Stomach smooth muscle (tissue), 2 donors: ENCODE measurements around the gene UBXN11.

ENCODE experiments used
- H3K27ac ChIP-seq: one replicate; pipeline ENCODE4 v1.7.0; 2013; ENCODE audit warnings: mild to moderate bottlenecking, low read length, inconsistent platforms
- H3K27me3 ChIP-seq, 2 donors: one replicate each; pipeline ENCODE4 v1.7.0; 2013; ENCODE audit warnings: low read length in 2 of 2; ENCODE audit not compliant: insufficient read depth in 2 of 2, control insufficient read depth in 1 of 2
- H3K36me3 ChIP-seq, 2 donors: one replicate each; pipeline ENCODE4 v1.7.0; 2013; ENCODE audit warnings: low read length in 2 of 2; ENCODE audit not compliant: control insufficient read depth in 2 of 2, insufficient read depth in 2 of 2
- H3K4me1 ChIP-seq: one replicate; pipeline ENCODE4 v1.7.0; 2013; ENCODE audit warnings: low read length; ENCODE audit not compliant: control insufficient read depth, insufficient read depth
- H3K4me3 ChIP-seq, 2 donors: one replicate each; pipeline ENCODE4 v1.7.0; 2013; ENCODE audit warnings: low read length in 2 of 2
- H3K9ac ChIP-seq, 2 donors: one replicate each; pipeline ENCODE4 v1.7.0; 2013; ENCODE audit warnings: low read length in 2 of 2, mild to moderate bottlenecking in 1 of 2
- H3K9me3 ChIP-seq, 2 donors: one replicate each; pipeline ENCODE4 v1.7.0; 2013; ENCODE audit warnings: low read length in 2 of 2; ENCODE audit not compliant: control insufficient read depth in 2 of 2
- donor health status: healthy.
- donor health status: Pancreatic carcinoma.

The UBXN11 gene

GRCh38 chr1:26306290-26307229 lies at the start of gene UBXN11:
Gene UBXN11 (minus strand): TSS chr1:26306636. CDS start chr1:26302883, 3,753 bp downstream.
- peak within 1 kb of the TSS; percentile 6 for H3K27ac ChIP-seq
- peak within 1 kb of the TSS; percentile 77 to 96 for H3K4me3 ChIP-seq
- no peaks in the 10 kb centered on the region for H3K36me3 ChIP-seq
- H3K9ac ChIP-seq = peak within 1 kb of the TSS; percentile 80 to 83
- no peaks in the 10 kb centered on the region for H3K27me3 ChIP-seq
- no peaks in the 10 kb centered on the region for H3K9me3 ChIP-seq
- H3K4me1 ChIP-seq = peaks cover 11% of the 10 kb centered on the region

- Histone ChIP-seq H3K27ac (no peak overlapping the region), H3K4me1 (peaks cover 10% of the 10 kb centered on the region), H3K27me3 (peaks cover 34 to 42% of the 10 kb centered on the region in 2 donors), H3K9me3 (no peaks in the 10 kb centered on the region), H3K4me3 (no peak overlapping the region), H3K9ac (no peak overlapping the region), H3K36me3 (no peaks in the 10 kb centered on the region)
Observed at GRCh38 chr1:26356106-26356505, 49.7 kb upstream of the UBXN11 start.

- H3K4me3 ChIP-seq = no peak overlapping the region
- peaks cover 22 to 34% of the 10 kb centered on the region in 2 donors for H3K27me3 ChIP-seq
- peaks cover 2% of the 10 kb centered on the region for H3K4me1 ChIP-seq
- no peak overlapping the region for H3K27ac ChIP-seq
- H3K36me3 ChIP-seq = no peaks in the 10 kb centered on the region
- H3K9me3 ChIP-seq = no peaks in the 10 kb centered on the region
- H3K9ac ChIP-seq = no peak overlapping the region
Observed at GRCh38 chr1:26354972-26355371, 48.5 kb upstream of the UBXN11 start.

- Histone ChIP-seq H3K27me3 (peaks cover 19 to 30% of the 10 kb centered on the region in 2 donors), H3K27ac (no peak within 1 kb of the TSS), H3K4me1 (no peaks in the 10 kb centered on the region), H3K36me3 (no peaks in the 10 kb centered on the region), H3K9ac (no peak within 1 kb of the TSS), H3K4me3 (no peak within 1 kb of the TSS), H3K9me3 (no peaks in the 10 kb centered on the region)
Observed at GRCh38 chr1:26353976-26354820, 47.8 kb upstream of the UBXN11 start, which contains the start of gene CRYBG2. Gene CRYBG2 (minus strand): TSS chr1:26354130. CDS start chr1:26346657, 7,473 bp downstream.

GRCh38 chr1:26353210-26353859 lies 46.9 kb upstream of the UBXN11 start:
- Histone ChIP-seq H3K4me3 (no peak overlapping the region), H3K4me1 (no peaks in the 10 kb centered on the region)

GRCh38 chr1:26352338-26352679 lies 45.9 kb upstream of the UBXN11 start:
- H3K27ac ChIP-seq = no peak overlapping the region
- H3K9ac ChIP-seq = no peak overlapping the region

More at GRCh38 chr1:26353210-26353859, 46.9 kb upstream of the UBXN11 start:
- no peak overlapping the region for H3K27ac ChIP-seq
- H3K27me3 ChIP-seq = peaks cover 12 to 22% of the 10 kb centered on the region in 2 donors
- H3K36me3 ChIP-seq = no peaks in the 10 kb centered on the region
- no peaks in the 10 kb centered on the region for H3K9me3 ChIP-seq
- H3K9ac ChIP-seq = no peak overlapping the region

GRCh38 chr1:26351590-26352337 lies 45.3 kb upstream of the UBXN11 start:
- no peak overlapping the region for H3K27ac ChIP-seq
- H3K9me3 ChIP-seq = no peaks in the 10 kb centered on the region
- no peak overlapping the region for H3K9ac ChIP-seq
- H3K4me1 ChIP-seq = no peaks in the 10 kb centered on the region
- H3K4me3 ChIP-seq = no peak overlapping the region
- H3K36me3 ChIP-seq = no peaks in the 10 kb centered on the region
- peaks cover 5 to 18% of the 10 kb centered on the region in 2 donors for H3K27me3 ChIP-seq

More at GRCh38 chr1:26352338-26352679, 45.9 kb upstream of the UBXN11 start:
- H3K9me3 ChIP-seq = no peaks in the 10 kb centered on the region
- H3K36me3 ChIP-seq = no peaks in the 10 kb centered on the region
- no peak overlapping the region for H3K4me3 ChIP-seq
- peaks cover 11 to 20% of the 10 kb centered on the region in 2 donors for H3K27me3 ChIP-seq
- H3K4me1 ChIP-seq = no peaks in the 10 kb centered on the region

- H3K4me3 ChIP-seq = no peak overlapping the region
- no peaks in the 10 kb centered on the region for H3K36me3 ChIP-seq
- no peak overlapping the region for H3K9ac ChIP-seq
- no peak overlapping the region for H3K27ac ChIP-seq
- no peaks in the 10 kb centered on the region for H3K9me3 ChIP-seq
- H3K4me1 ChIP-seq = no peaks in the 10 kb centered on the region
- peaks cover 4 to 13% of the 10 kb centered on the region in 2 donors for H3K27me3 ChIP-seq
Observed at GRCh38 chr1:26350701-26351589, 44.5 kb upstream of the UBXN11 start.

GRCh38 chr1:26350343-26350700 lies 43.9 kb upstream of the UBXN11 start:
- Histone ChIP-seq H3K27me3 (peaks cover 4 to 7% of the 10 kb centered on the region in 2 donors), H3K27ac (no peak overlapping the region), H3K9me3 (no peaks in the 10 kb centered on the region), H3K9ac (no peak overlapping the region), H3K4me3 (no peak overlapping the region), H3K36me3 (no peaks in the 10 kb centered on the region), H3K4me1 (no peaks in the 10 kb centered on the region)
